WTC11 (cell line): ENCODE results near the gene SLC23A2. TPM values are rescaled to one million over a fixed set of nuclear protein-coding genes. Genes with fewer than 3 reads are reported as not detected.

Experiments
- ATAC-seq: fragments of 200-7000 bp; cut with Tn5 transposase; 2 replicates; pipeline ENCODE4 v1.10.0; 2021; ENCODE audit warnings: mild to moderate bottlenecking, moderate library complexity
- CTCF ChIA-PET: fragments of 300-600 bp; sonication (Branson Sonifier 250); formaldehyde crosslinking; loops from one replicate; lab custom pipeline; 2021; ENCODE audit warnings: antibody characterized with exemption; lab: Charles Lee
- POLR2A ChIA-PET: fragments of 350-600 bp; sonication (Branson Sonifier 250); formaldehyde crosslinking; loops from one replicate; lab custom pipeline; 2021; ENCODE audit warnings: antibody characterized with exemption; lab: Charles Lee
- DNase-seq: peaks from one replicate; pipeline ENCODE4 v3.0.0; 2021; ENCODE audit warnings: low spot score
- H3K27ac Mint-ChIP-seq: 2 replicates; pipeline ENCODE4 v1.8.0; 2021; ENCODE audit warnings: mixed read lengths
- H3K27me3 Mint-ChIP-seq: 2 replicates; pipeline ENCODE4 v1.8.0; 2021; ENCODE audit warnings: low read depth, mild to moderate bottlenecking, moderate library complexity, mixed read lengths
- H3K36me3 Mint-ChIP-seq: 2 replicates; pipeline ENCODE4 v1.8.0; 2021; ENCODE audit warnings: mixed read lengths
- H3K4me1 Mint-ChIP-seq: 2 replicates; pipeline ENCODE4 v1.8.0; 2022; ENCODE audit warnings: mixed read lengths
- H3K4me3 Mint-ChIP-seq: 2 replicates; pipeline ENCODE4 v1.8.0; 2021; ENCODE audit warnings: mild to moderate bottlenecking, moderate library complexity, mixed read lengths
- H3K9me3 Mint-ChIP-seq: 2 replicates; pipeline ENCODE4 v1.8.0; 2021; ENCODE audit warnings: mixed read lengths
- CBFB ChIP-seq: sonication (generic); formaldehyde crosslinking; IDR thresholded peaks from 2 replicates; pipeline ENCODE4 v1.8.1; 2022; ENCODE audit warnings: mild to moderate bottlenecking, low read depth, missing genetic modification reagents
- FOXP1 ChIP-seq: sonication (generic); formaldehyde crosslinking; IDR thresholded peaks from 2 replicates; pipeline ENCODE4 v1.8.0; 2022; ENCODE audit warnings: missing genetic modification reagents, mild to moderate bottlenecking, moderate library complexity, borderline replicate concordance
- GABPB1 ChIP-seq: sonication (generic); formaldehyde crosslinking; IDR thresholded peaks from 2 replicates; pipeline ENCODE4 v1.8.1; 2023; ENCODE audit warnings: mild to moderate bottlenecking, missing genetic modification reagents
- HMGA2 ChIP-seq: fragments of 250-450 bp; sonication (Bioruptor Pico); IDR thresholded peaks from 2 replicates; pipeline ENCODE4 v1.4.0; 2021; ENCODE audit warnings: mild to moderate bottlenecking, moderate library complexity
- JAZF1 ChIP-seq: fragments of 250-450 bp; sonication (Bioruptor Pico); IDR thresholded peaks from 2 replicates; pipeline ENCODE4 v1.9.0; 2021; ENCODE audit warnings: moderate library complexity, mild to moderate bottlenecking, inconsistent platforms
- NFYB ChIP-seq: sonication (generic); formaldehyde crosslinking; conservative IDR thresholded peaks from 2 replicates; pipeline ENCODE4 v1.8.0; 2022; ENCODE audit warnings: low read depth, missing genetic modification reagents
- OVOL2 ChIP-seq: fragments of 250-450 bp; sonication (Bioruptor Pico); IDR thresholded peaks from 2 replicates; pipeline ENCODE4 v1.9.0; 2021; ENCODE audit warnings: mild to moderate bottlenecking, borderline replicate concordance
- SP1 ChIP-seq: sonication (generic); formaldehyde crosslinking; conservative IDR thresholded peaks from 2 replicates; pipeline ENCODE4 v1.8.1; 2022; ENCODE audit warnings: missing genetic modification reagents
- TP53 ChIP-seq: sonication (generic); formaldehyde crosslinking; IDR thresholded peaks from 2 replicates; pipeline ENCODE4 v1.8.1; 2023; ENCODE audit warnings: mild to moderate bottlenecking, missing genetic modification reagents
- ZNF423 ChIP-seq: fragments of 250-450 bp; sonication (Bioruptor Pico); IDR thresholded peaks from 2 replicates; pipeline ENCODE4 v2.1.2; 2022; ENCODE audit warnings: mild to moderate bottlenecking, moderate library complexity
- ZNF671 ChIP-seq: fragments of 250-450 bp; sonication (Bioruptor Pico); IDR thresholded peaks from 2 replicates; pipeline ENCODE4 v1.8.0; 2021; ENCODE audit warnings: mild to moderate bottlenecking
- total RNA-seq: library from RNA; stranded (reverse); gene quantifications from 3 replicates; pipeline ENCODE4 v1.2.3, GENCODE V29; 2021
- TF ChIP-seq, protein P1 (sequence below): sonication (generic); formaldehyde crosslinking; IDR thresholded peaks from 2 replicates; pipeline ENCODE4 v1.8.1; 2023; ENCODE audit warnings: mild to moderate bottlenecking, missing genetic modification reagents, moderate library complexity
- TF ChIP-seq, protein P2 (sequence below): sonication (generic); formaldehyde crosslinking; IDR thresholded peaks from 2 replicates; pipeline ENCODE4 v1.8.0; 2022; ENCODE audit warnings: mild to moderate bottlenecking, missing genetic modification reagents
- TF ChIP-seq, protein P3 (sequence below): sonication (generic); formaldehyde crosslinking; IDR thresholded peaks from 2 replicates; pipeline ENCODE4 v1.8.1; 2022; ENCODE audit warnings: mild to moderate bottlenecking, moderate library complexity, missing genetic modification reagents
- TF ChIP-seq, protein P4 (sequence below): sonication (generic); formaldehyde crosslinking; IDR thresholded peaks from 2 replicates; pipeline ENCODE4 v1.8.1; 2023; ENCODE audit warnings: mild to moderate bottlenecking, missing genetic modification reagents, moderate library complexity
- TF ChIP-seq, protein P5 (sequence below): sonication (generic); formaldehyde crosslinking; IDR thresholded peaks from 2 replicates; pipeline ENCODE4 v1.8.0; 2023; ENCODE audit warnings: missing genetic modification reagents, mild to moderate bottlenecking, borderline replicate concordance

SLC23A2 gene
- total RNA-seq, 1 experiment from 2014 or later: 14.5 TPM

DNA sequence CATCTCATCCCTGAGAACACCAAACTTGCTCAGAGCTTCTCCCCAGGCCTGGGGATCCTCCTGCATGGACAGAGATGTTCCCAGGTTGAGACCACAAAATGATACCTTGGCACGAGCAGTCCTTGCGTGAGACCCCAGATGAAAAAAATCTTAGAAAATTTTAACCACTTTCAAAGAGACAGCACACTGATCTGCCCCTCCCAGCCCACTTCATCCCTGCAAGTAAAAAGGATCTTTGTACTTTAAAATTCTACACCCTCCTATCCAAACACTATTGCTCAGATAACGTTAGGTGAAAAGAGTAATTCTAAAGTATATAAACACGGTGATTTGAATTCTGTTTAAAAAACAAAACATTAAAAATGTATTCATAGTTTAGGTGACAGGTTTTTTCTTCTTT lies 98.5 kb downstream of the SLC23A2 start:
- H3K27me3 Mint-ChIP-seq: no peaks in the 10 kb centered on the region
- ATAC-seq (no peak), DNase-seq (no peak)
- H3K36me3 Mint-ChIP-seq: peaks cover 25% of the 10 kb centered on the region
- peaks cover 6% of the 10 kb centered on the region for H3K4me1 Mint-ChIP-seq
- ChIA-PET POLR2A (no interaction called here), CTCF (no interaction called here)
- H3K27ac Mint-ChIP-seq: no peak overlapping the region
- H3K9me3 Mint-ChIP-seq: peaks cover 14% of the 10 kb centered on the region
- TF ChIP-seq SP1 (CRISPR knock-in tag): no peak
- TF ChIP-seq ZNF423 (CRISPR knock-in tag): no peak
- no peak for TF ChIP-seq TP53 (CRISPR knock-in tag)
- no peak overlapping the region for H3K4me3 Mint-ChIP-seq

DNA sequence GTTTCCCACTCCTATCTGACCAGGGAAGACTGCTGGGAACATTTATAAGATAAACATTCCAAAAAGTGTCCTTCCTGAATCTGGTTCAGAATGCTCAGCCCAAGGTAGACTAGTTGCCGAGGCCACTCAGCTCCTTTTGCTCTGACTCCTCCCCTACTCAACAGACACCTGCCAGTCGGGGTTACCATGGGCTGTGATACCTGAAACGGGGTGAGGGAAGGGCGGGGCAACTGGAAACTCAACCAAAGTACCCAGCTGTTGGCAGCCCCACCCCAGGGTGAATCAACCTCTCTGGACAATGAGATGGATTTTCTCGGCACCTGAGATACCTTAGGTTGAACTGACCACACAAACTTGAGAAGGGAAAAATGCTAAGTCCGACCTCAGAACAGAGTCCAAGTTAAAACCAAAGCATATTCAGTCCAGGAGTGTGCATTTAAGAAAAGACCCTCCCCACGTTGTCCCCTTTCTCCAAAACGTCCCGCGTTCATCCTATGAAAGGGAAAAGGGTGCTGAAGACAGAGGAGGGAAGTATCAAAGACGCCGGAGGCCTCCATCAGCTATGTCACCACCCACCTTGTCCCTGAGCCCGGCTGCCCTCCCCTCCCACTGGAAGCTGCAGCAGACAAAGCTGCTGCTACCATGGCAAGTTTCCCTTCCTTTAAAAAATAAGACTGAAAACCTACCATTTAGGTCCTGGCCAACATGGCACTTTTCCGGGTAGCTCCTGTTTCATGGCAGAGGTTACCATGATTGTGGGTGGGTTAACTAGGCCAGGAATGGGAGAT lies 100.1 kb downstream of the SLC23A2 start:
- POLR2A ChIA-PET: no interaction called here
- no peak for DNase-seq
- H3K27me3 Mint-ChIP-seq: no peaks in the 10 kb centered on the region
- H3K27ac Mint-ChIP-seq: no peak overlapping the region; the same call in 1 of the 2 replicates
- H3K4me3 Mint-ChIP-seq: no peak overlapping the region
- H3K4me1 Mint-ChIP-seq: peaks cover 19% of the 10 kb centered on the region
- H3K36me3 Mint-ChIP-seq: peaks cover 25% of the 10 kb centered on the region
- peaks cover 13% of the 10 kb centered on the region for H3K9me3 Mint-ChIP-seq
- ATAC-seq: no peak
- TF ChIP-seq CBFB (CRISPR knock-in tag) (no peak), FOXP1 (no peak), OVOL2 (CRISPR knock-in tag) (no peak), SP1 (CRISPR knock-in tag) (no peak), GABPB1 (CRISPR knock-in tag) (no peak), ZNF671 (CRISPR knock-in tag) (no peak), JAZF1 (CRISPR knock-in tag) (no peak), TP53 (CRISPR knock-in tag) (no peak), NFYB (no peak), HMGA2 (no peak)
- TF ChIP-seq, protein P1, sequence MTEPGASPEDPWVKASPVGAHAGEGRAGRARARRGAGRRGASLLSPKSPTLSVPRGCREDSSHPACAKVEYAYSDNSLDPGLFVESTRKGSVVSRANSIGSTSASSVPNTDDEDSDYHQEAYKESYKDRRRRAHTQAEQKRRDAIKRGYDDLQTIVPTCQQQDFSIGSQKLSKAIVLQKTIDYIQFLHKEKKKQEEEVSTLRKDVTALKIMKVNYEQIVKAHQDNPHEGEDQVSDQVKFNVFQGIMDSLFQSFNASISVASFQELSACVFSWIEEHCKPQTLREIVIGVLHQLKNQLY (CRISPR knock-in tag): no peak
- TF ChIP-seq, protein P2, sequence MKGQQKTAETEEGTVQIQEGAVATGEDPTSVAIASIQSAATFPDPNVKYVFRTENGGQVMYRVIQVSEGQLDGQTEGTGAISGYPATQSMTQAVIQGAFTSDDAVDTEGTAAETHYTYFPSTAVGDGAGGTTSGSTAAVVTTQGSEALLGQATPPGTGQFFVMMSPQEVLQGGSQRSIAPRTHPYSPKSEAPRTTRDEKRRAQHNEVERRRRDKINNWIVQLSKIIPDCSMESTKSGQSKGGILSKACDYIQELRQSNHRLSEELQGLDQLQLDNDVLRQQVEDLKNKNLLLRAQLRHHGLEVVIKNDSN (CRISPR knock-in tag): no peak
- TF ChIP-seq, protein P3, sequence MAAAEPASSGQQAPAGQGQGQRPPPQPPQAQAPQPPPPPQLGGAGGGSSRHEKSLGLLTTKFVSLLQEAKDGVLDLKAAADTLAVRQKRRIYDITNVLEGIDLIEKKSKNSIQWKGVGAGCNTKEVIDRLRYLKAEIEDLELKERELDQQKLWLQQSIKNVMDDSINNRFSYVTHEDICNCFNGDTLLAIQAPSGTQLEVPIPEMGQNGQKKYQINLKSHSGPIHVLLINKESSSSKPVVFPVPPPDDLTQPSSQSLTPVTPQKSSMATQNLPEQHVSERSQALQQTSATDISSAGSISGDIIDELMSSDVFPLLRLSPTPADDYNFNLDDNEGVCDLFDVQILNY (CRISPR knock-in tag): no peak
- TF ChIP-seq, protein P4, sequence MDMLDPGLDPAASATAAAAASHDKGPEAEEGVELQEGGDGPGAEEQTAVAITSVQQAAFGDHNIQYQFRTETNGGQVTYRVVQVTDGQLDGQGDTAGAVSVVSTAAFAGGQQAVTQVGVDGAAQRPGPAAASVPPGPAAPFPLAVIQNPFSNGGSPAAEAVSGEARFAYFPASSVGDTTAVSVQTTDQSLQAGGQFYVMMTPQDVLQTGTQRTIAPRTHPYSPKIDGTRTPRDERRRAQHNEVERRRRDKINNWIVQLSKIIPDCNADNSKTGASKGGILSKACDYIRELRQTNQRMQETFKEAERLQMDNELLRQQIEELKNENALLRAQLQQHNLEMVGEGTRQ (CRISPR knock-in tag): no peak
- CTCF ChIA-PET: interaction anchor here (0.7 kb wide), 1 partner anchor 161 kb away, joined by 3 read pairs; no protein-coding TSS in a partner anchor

DNA sequence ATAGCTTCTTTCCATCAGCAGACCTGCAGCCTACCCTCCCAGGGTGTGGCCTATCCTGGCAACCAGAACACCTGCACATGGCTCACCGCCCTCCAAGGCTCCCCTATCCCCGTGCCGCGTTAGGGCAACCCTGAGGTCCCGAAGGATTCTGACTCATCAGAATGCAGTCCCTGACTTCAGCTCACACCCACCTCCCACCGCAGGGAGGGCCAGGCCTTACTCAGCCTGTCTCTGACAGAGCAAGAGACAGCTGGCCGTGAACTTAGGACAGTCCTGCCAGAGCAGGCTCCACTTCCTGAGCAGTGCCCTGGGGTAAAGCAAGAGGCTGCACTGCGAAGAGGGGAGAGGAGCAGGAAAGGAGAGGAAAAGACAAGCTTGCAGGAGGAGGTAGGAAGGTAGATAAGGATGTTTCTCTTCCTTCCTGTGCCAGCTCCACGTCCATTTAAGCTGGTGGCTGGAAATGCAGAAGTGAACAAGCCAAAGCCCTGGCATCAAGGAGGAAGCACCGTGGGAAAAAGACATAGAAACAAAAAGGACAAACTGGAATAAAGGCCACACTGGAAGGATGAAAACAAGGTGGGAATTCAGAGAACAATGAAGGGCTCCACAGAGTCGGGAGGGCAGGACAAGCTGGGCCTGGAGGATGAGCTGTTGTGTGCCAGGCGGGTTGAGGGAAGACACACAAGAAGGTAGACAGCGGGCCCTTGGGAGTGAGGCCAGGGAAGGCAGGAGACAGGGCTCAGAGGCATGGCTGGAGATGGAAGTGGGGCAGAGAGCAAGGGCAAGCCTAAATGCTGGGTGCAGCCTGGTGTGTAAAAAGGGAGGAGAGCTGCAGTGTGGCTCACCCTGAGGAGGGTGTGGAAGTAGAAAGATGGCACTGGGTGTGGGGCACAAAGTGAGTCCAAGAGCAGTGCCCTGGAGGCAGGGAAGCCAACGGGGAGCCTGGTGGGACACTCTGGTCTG lies 102.7 kb downstream of the SLC23A2 start:
- Mint-ChIP-seq H3K27ac (peak overlapping the region; percentile 8; the same call in 1 of the 2 replicates), H3K4me3 (no peak overlapping the region), H3K4me1 (peaks cover 26% of the 10 kb centered on the region), H3K9me3 (peaks cover 2% of the 10 kb centered on the region), H3K27me3 (no peaks in the 10 kb centered on the region), H3K36me3 (peaks cover 9% of the 10 kb centered on the region)
- ChIA-PET POLR2A (no interaction called here), CTCF (interaction anchor here (0.8 to 1.2 kb wide), 2 partner anchors 23 to 174 kb away, joined by 3 to 4 read pairs; no protein-coding TSS in a partner anchor)
- TF ChIP-seq, protein P5, sequence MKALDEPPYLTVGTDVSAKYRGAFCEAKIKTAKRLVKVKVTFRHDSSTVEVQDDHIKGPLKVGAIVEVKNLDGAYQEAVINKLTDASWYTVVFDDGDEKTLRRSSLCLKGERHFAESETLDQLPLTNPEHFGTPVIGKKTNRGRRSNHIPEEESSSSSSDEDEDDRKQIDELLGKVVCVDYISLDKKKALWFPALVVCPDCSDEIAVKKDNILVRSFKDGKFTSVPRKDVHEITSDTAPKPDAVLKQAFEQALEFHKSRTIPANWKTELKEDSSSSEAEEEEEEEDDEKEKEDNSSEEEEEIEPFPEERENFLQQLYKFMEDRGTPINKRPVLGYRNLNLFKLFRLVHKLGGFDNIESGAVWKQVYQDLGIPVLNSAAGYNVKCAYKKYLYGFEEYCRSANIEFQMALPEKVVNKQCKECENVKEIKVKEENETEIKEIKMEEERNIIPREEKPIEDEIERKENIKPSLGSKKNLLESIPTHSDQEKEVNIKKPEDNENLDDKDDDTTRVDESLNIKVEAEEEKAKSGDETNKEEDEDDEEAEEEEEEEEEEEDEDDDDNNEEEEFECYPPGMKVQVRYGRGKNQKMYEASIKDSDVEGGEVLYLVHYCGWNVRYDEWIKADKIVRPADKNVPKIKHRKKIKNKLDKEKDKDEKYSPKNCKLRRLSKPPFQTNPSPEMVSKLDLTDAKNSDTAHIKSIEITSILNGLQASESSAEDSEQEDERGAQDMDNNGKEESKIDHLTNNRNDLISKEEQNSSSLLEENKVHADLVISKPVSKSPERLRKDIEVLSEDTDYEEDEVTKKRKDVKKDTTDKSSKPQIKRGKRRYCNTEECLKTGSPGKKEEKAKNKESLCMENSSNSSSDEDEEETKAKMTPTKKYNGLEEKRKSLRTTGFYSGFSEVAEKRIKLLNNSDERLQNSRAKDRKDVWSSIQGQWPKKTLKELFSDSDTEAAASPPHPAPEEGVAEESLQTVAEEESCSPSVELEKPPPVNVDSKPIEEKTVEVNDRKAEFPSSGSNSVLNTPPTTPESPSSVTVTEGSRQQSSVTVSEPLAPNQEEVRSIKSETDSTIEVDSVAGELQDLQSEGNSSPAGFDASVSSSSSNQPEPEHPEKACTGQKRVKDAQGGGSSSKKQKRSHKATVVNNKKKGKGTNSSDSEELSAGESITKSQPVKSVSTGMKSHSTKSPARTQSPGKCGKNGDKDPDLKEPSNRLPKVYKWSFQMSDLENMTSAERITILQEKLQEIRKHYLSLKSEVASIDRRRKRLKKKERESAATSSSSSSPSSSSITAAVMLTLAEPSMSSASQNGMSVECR (CRISPR knock-in tag): no peak
- ATAC-seq (no peak), DNase-seq (no peak)
